DOHH2 (cell line): ENCODE results near the gene NEU4.

Experiments used
- EZH2phosphoT487 ChIP-seq: fragments of 200-600 bp; sonication (generic); IDR thresholded peaks from 2 replicates; pipeline ENCODE4 v1.6.1; 2017; ENCODE audit warnings: borderline replicate concordance, mild to moderate bottlenecking, antibody characterized with exemption, low read length, moderate library complexity, mixed read lengths
- TF ChIP-seq, protein P1 (sequence below): fragments of 200-600 bp; sonication (generic); IDR thresholded peaks from one replicate; pipeline ENCODE4 v1.5.1; 2014; ENCODE audit warnings: antibody characterized with exemption, mild to moderate bottlenecking, low read depth, low read length; ENCODE audit not compliant: poor library complexity, severe bottlenecking

DNA sequence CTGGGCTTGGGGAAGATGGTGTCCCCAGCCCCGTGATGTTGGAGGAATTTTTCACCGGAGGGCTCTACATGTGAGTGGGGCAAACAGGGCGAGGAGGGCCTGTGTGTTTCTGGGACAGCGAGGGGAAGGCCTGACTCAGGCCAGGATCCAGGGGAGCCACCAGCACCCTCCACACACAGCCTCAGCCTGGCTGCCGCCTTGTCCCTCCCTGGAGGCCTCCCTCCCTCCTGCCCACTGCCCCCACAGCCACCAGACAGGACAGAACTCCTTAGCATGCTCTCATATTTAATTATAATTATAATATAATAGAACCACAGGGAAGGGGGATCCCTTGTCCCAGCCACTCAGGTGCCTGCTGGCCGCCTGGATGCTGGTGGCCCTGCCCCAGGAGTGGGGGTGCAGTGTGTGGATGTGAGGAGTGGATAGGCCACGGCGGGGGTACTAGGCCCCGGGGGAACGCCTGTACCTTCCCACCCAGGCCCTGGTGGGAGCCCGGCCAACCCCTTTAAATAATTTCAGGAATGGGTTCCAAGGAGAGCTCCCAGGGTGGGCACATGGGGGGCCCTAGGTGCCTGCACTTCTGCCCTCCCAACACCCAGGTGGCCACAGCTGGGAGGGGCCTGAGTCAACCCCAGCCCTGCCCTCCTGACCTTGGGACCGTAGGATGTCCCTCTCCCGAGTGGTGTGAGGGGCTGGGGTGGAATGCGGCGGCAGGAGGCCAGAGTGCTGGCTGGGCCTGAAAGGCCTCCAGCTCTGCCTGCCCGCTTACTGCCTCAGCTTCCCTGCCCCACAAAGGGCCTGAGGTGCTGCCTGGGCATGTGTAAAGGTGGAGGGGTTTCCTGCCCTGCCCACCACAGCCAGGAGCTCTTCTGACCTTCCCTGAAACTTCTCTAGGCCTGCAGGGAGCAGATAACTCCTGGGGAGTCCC lies 40.9 kb downstream of the NEU4 start:
- no peak for TF ChIP-seq EZH2phosphoT487
- TF ChIP-seq, protein P1, sequence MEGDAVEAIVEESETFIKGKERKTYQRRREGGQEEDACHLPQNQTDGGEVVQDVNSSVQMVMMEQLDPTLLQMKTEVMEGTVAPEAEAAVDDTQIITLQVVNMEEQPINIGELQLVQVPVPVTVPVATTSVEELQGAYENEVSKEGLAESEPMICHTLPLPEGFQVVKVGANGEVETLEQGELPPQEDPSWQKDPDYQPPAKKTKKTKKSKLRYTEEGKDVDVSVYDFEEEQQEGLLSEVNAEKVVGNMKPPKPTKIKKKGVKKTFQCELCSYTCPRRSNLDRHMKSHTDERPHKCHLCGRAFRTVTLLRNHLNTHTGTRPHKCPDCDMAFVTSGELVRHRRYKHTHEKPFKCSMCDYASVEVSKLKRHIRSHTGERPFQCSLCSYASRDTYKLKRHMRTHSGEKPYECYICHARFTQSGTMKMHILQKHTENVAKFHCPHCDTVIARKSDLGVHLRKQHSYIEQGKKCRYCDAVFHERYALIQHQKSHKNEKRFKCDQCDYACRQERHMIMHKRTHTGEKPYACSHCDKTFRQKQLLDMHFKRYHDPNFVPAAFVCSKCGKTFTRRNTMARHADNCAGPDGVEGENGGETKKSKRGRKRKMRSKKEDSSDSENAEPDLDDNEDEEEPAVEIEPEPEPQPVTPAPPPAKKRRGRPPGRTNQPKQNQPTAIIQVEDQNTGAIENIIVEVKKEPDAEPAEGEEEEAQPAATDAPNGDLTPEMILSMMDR = no peak
